Muscle of leg (tissue), 11 donors: ENCODE data around the gene XRN2. TPM values are rescaled to one million over a fixed set of nuclear protein-coding genes. Genes with fewer than 3 reads are reported as not detected.
"Not testable (repeated sequence)": the region's sequence is repeated elsewhere in the genome, so short reads cannot be mapped to it uniquely, and the experiment has no call there.

ENCODE experiments used
- DNase-seq: peaks from one replicate; pipeline ENCODE4 v3.0.0; 2013
- H3K27ac ChIP-seq: one replicate; pipeline ENCODE4 v1.5.1; 2013; ENCODE audit warnings: mild to moderate bottlenecking, low read length, control low read depth
- H3K27me3 ChIP-seq: one replicate; pipeline ENCODE4 v1.6.1; 2013; ENCODE audit warnings: low read length; ENCODE audit not compliant: control insufficient read depth, insufficient read depth
- H3K36me3 ChIP-seq: one replicate; pipeline ENCODE4 v1.6.1; 2013; ENCODE audit warnings: low read length; ENCODE audit not compliant: control insufficient read depth, insufficient read depth
- H3K4me1 ChIP-seq: one replicate; pipeline ENCODE4 v1.6.1; 2013; ENCODE audit warnings: low read length; ENCODE audit not compliant: control insufficient read depth, insufficient read depth
- H3K4me3 ChIP-seq: one replicate; pipeline ENCODE4 v1.5.1; 2013; ENCODE audit warnings: low read length, control low read depth
- H3K9me3 ChIP-seq: replicated peaks from 2 replicates; pipeline ENCODE4 v1.6.1; 2013; ENCODE audit warnings: low read depth, low read length; ENCODE audit not compliant: control insufficient read depth
- WGBS: methylation state at CpG from one replicate; pipeline ENCODE4 v1.1.5; 2013; ENCODE audit warnings: missing lambda C conversion rate; ENCODE audit not compliant: insufficient coverage; 5-methylcytosine and 5-hydroxymethylcytosine counted together
- polyA plus RNA-seq, 8 donors: library from polyadenylated mRNA; unstranded; fragments of 120-200 nt; gene quantifications; one replicate each; pipeline versions ENCODE4 v1.2.1 to v1.2.3, GENCODE V29; 2013; ENCODE audit warnings: inconsistent platforms in 1 of 8, low replicate concordance in 1 of 8; ENCODE audit not compliant: insufficient read length in 8 of 8, insufficient read depth in 1 of 8
- total RNA-seq: library from RNA; stranded (reverse); fragments of 120-200 nt; gene quantifications from one replicate; pipeline ENCODE4 v1.2.4, GENCODE V29; 2013

XRN2 gene
- total and polyA plus RNA-seq, 9 donors = 39.4 to 51.6 (median 46.7) TPM

DNA sequence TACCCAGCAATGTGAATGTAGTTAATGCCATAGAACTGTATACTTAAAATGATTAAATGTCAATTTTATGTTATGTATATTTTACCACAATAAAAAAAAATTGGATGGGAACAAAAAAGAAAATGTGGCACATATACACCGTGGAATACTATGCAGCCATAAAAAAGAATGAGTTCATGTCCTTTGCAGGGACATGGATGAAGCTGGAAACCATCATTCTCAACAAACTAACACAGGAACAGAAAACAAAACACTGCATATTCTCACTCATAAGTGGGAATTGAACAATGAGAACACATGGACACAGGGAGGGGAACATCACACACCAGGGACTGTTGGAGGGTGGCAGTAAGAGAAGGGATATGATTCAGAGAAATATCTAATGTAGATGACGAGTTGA, 116.0 kb downstream of the XRN2 start:
- not testable (repeated sequence) for H3K4me3 ChIP-seq, H3K9me3 ChIP-seq, H3K4me1 ChIP-seq, DNase-seq, H3K36me3 ChIP-seq, H3K27me3 ChIP-seq, H3K27ac ChIP-seq
- WGBS = no CpG with 5 or more reads among the region's 2 CpGs

DNA sequence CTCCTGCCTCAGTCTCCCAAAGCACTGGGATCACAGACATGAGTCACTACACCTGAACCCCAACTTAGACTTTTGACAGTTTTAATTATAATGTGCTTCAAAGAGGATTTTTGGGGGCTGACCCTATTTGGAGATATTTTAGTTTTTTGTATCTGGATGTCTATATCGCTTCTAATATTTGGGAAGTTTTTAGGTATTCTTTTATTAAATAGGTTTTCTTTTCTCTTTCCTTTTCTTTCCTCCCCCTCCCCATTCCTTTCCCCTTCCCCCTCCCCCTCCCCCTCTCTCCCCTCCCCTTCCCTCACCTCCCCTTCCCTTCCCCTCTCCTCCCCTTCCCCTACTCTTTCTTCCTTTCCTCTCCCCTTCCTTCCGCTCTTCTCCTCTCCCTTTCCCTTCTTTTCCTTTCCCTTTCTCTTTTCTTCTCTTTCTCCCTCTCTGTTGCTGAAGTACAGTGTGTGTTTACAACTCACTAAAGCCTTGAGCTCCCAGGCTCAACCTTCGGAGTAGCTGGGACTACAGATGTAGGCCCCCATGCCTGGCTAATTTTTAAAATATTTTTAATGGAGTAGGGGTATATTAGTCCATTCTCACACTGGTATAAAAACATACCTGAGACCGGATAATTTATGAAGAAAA, 118.6 kb downstream of the XRN2 start:
- peaks cover 11% of the 10 kb centered on the region for H3K9me3 ChIP-seq
- H3K4me1 ChIP-seq = no peaks in the 10 kb centered on the region
- H3K27ac ChIP-seq = no peak overlapping the region
- no peak overlapping the region for H3K4me3 ChIP-seq
- no CpG with 5 or more reads among the region's 4 CpGs for WGBS
- DNase-seq = no peak
- H3K36me3 ChIP-seq = no peaks in the 10 kb centered on the region
- no peaks in the 10 kb centered on the region for H3K27me3 ChIP-seq

DNA sequence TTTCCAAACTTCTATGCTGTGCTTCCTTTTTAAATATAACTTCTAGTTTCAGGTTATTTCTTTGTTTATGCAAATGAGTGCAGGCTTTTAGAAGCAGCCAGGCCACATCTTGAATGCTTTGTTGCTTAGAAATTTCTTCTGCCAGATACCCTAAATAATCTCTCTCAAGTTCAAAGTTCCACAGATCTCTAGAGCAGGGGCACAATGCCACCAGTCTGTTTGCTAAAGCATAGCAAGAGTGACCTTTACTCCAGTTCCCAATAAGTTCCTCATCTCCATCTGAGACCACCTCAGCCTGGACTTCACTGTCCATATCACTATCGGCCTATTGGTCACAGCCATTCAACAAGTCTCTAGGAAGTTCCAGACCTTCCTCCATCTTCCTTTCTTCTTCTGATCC, 120.6 kb downstream of the XRN2 start:
- DNase-seq = not testable (repeated sequence)
- 93% methylated on average over 1 of the region's 1 CpG for WGBS

GRCh38 chr20:21424846-21425245, 121.7 kb downstream of the XRN2 start:
- Histone ChIP-seq H3K27ac (no peak overlapping the region), H3K9me3 (peaks cover 11% of the 10 kb centered on the region)
- WGBS = no CpG with 5 or more reads among the region's 4 CpGs

More for the DNA sequence above, 120.6 kb downstream of the XRN2 start:
- H3K36me3 ChIP-seq, H3K27ac ChIP-seq, H3K4me3 ChIP-seq, H3K27me3 ChIP-seq, H3K4me1 ChIP-seq: not testable (repeated sequence)
- H3K9me3 ChIP-seq = peaks cover 11% of the 10 kb centered on the region

DNA sequence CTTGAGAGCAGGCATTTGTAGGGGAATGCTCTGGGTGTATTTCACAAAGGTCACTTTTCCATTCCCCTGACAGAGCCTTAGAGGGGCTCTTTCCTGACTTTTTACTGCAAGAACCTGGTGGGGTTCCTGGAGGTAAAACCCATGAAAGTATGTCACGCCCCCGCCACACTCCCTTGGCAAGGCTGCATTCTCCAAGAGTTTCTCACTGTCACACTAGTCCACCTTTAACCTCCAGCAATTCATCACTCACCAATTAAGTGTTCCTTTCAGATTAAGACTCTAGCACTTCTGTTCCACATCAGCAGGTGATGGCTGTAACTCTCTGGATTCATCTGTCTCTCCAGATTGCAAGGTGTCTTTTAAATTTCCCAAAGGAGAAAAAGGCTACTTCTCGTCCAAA, 126.9 kb downstream of the XRN2 start:
- no peak overlapping the region for H3K27ac ChIP-seq
- no peak for DNase-seq
- H3K4me1 ChIP-seq = no peaks in the 10 kb centered on the region
- H3K9me3 ChIP-seq = peaks cover 5% of the 10 kb centered on the region
- H3K36me3 ChIP-seq = no peaks in the 10 kb centered on the region
- H3K4me3 ChIP-seq = no peak overlapping the region
- H3K27me3 ChIP-seq = peaks cover 2% of the 10 kb centered on the region
- 58% methylated on average over 2 of the region's 3 CpGs for WGBS

More at GRCh38 chr20:21424846-21425245, 121.7 kb downstream of the XRN2 start:
- Histone ChIP-seq H3K36me3 (no peaks in the 10 kb centered on the region), H3K27me3 (no peaks in the 10 kb centered on the region), H3K4me3 (no peak overlapping the region), H3K4me1 (no peaks in the 10 kb centered on the region)
- DNase-seq = no peak

DNA sequence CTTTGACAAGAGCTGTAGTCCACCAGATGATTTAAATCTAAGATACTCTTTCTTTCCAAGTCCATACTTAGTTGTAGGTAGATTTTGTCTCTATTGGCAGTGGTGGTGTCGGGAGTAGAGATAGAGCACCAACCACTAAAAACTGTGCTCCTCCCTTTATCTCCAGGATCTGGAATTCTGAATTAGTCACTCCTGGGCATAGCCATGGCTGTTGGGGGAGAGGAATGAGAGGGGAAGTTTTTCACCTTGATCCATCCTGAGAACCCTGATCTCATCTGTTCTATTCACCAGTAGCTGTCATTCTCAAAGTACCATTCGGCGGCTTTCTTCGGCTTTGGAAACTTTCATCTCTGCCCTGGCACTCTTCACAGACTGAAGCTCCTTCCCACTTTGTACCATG, 129.8 kb downstream of the XRN2 start:
- H3K36me3 ChIP-seq = no peaks in the 10 kb centered on the region
- no peak overlapping the region for H3K4me3 ChIP-seq
- H3K27ac ChIP-seq = no peak overlapping the region
- H3K27me3 ChIP-seq = peaks cover 2% of the 10 kb centered on the region
- H3K9me3 ChIP-seq = no peaks in the 10 kb centered on the region
- no peak for DNase-seq
- WGBS = 90% methylated on average over 3 of the region's 4 CpGs
- no peaks in the 10 kb centered on the region for H3K4me1 ChIP-seq

GRCh38 chr20:21433329-21433890, 130.3 kb downstream of the XRN2 start:
- H3K4me3 ChIP-seq = no peak overlapping the region
- no peak for DNase-seq
- no peaks in the 10 kb centered on the region for H3K4me1 ChIP-seq
- H3K27me3 ChIP-seq = peaks cover 2% of the 10 kb centered on the region
- 82% methylated on average over 1 of the region's 2 CpGs for WGBS
- H3K36me3 ChIP-seq = no peaks in the 10 kb centered on the region
- H3K9me3 ChIP-seq = no peaks in the 10 kb centered on the region
- no peak overlapping the region for H3K27ac ChIP-seq

DNA sequence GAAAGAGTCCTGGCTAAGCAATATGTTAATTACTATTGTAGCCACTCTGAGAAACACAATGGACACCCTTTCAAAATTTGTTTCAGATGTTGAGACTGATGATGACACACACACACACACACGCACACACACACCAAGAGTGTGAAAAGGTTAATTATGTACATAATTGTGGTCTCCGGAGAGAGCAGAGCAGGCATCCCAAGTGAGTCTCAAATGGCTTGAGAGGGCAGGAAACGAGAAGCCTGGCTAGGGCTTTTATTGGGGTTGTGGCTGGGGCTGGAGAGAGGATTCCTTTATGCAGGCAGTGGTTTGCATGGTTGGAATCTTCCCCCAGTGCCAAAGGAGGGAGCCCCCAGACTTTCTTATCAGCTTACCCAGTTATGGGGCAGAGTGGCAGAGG, 132.4 kb downstream of the XRN2 start:
- no peak overlapping the region for H3K27ac ChIP-seq
- H3K4me3 ChIP-seq = no peak overlapping the region
- H3K9me3 ChIP-seq = no peaks in the 10 kb centered on the region
- H3K4me1 ChIP-seq = no peaks in the 10 kb centered on the region
- WGBS = 0% methylated on average over 2 of the region's 3 CpGs
- H3K27me3 ChIP-seq = no peaks in the 10 kb centered on the region
- no peak for DNase-seq
- H3K36me3 ChIP-seq = no peaks in the 10 kb centered on the region

- Histone ChIP-seq H3K4me1 (no peaks in the 10 kb centered on the region), H3K27me3 (no peaks in the 10 kb centered on the region), H3K36me3 (no peaks in the 10 kb centered on the region), H3K27ac (no peak overlapping the region), H3K9me3 (no peaks in the 10 kb centered on the region), H3K4me3 (no peak overlapping the region)
- WGBS = 42% methylated on average over 2 of the region's 4 CpGs
- DNase-seq = no peak
Measured at GRCh38 chr20:21436205-21436604, 133.1 kb downstream of the XRN2 start.

GRCh38 chr20:21437248-21437647, 134.1 kb downstream of the XRN2 start:
- WGBS = no CpG with 5 or more reads among the region's 1 CpG
- H3K27me3 ChIP-seq = no peaks in the 10 kb centered on the region

GRCh38 chr20:21437816-21438215, 134.7 kb downstream of the XRN2 start:
- Histone ChIP-seq H3K27ac (no peak overlapping the region), H3K36me3 (no peaks in the 10 kb centered on the region), H3K9me3 (no peaks in the 10 kb centered on the region), H3K4me3 (no peak overlapping the region), H3K27me3 (no peaks in the 10 kb centered on the region), H3K4me1 (no peaks in the 10 kb centered on the region)
- no CpG with 5 or more reads among the region's 2 CpGs for WGBS
- DNase-seq = no peak

More at GRCh38 chr20:21437248-21437647, 134.1 kb downstream of the XRN2 start:
- H3K27ac ChIP-seq = no peak overlapping the region
- DNase-seq = no peak
- H3K36me3 ChIP-seq = no peaks in the 10 kb centered on the region
- H3K9me3 ChIP-seq = no peaks in the 10 kb centered on the region
- H3K4me3 ChIP-seq = no peak overlapping the region
- H3K4me1 ChIP-seq = no peaks in the 10 kb centered on the region
